ENCODE measurements around the gene DLD. TPM values are rescaled to one million over a fixed set of nuclear protein-coding genes. Genes with fewer than 3 reads are reported as not detected.

DLD gene
- total and polyA plus RNA-seq, 2 of the 8 experiments (the other 6 are each of a cell fraction or from before 2014, with no cell fraction given) = 63.7 to 88.5 TPM

- Histone ChIP-seq H4K8ac (ENCODE audit: extremely low read depth, insufficient read depth, low read length) (no peak overlapping the region), H2BK5ac (ENCODE audit: low read depth, low read length) (no peak overlapping the region), H4K20me1 (replicated peaks in 1 of 2; ENCODE audit: control insufficient read depth in 1 of 2, insufficient read depth in 2 of 2, low read length in 2 of 2) (peaks cover 2 to 4% of the 10 kb centered on the region in 2 experiments), H3K14ac (ENCODE audit: insufficient read length) (no peak overlapping the region), H3K36me3 (ENCODE audit: control insufficient read depth in 2 of 4, insufficient read depth in 4 of 4, low read length in 3 of 4) (peaks cover 3 to 38% (median 5%) of the 10 kb centered on the region in 4 experiments; a peak in 5 of 8 replicates), H3K27ac (ENCODE audit: low read depth, low read length) (no peak overlapping the region), H2BK12ac (ENCODE audit: low read depth, low read length) (no peak overlapping the region), H3K79me1 (ENCODE audit: low read depth, low read length) (peaks cover 4% of the 10 kb centered on the region; the same call in 1 of the 2 replicates), H3K18ac (ENCODE audit: extremely low read depth, low read length) (no peak overlapping the region), H4K5ac (ENCODE audit: insufficient read length, low read depth, low read length) (no peak overlapping the region), H3K9ac (replicated peaks in 1 of 4; ENCODE audit: extremely low read depth in 1 of 4, low read depth in 3 of 4, low read length in 3 of 4) (no peak overlapping the region), H3K4me2 (ENCODE audit: insufficient read depth in 1 of 2, low read depth in 2 of 2, low read length in 2 of 2) (no peak overlapping the region), H3K27me3 (replicated peaks in 1 of 4; ENCODE audit: control insufficient read depth in 3 of 4, extremely low read depth in 1 of 4, insufficient read depth in 3 of 4, low read length in 3 of 4) (peaks cover 0 to 1% (median 0%) of the 10 kb centered on the region in 4 experiments; a peak in 1 of 7 replicates), H3K4ac (replicated peaks; ENCODE audit: insufficient read length, low read depth, low read length) (no peak overlapping the region), H2BK20ac (ENCODE audit: low read length) (no peak overlapping the region), H3K56ac (replicated peaks; ENCODE audit: insufficient read length, low read depth, low read length) (no peak overlapping the region), H3K23ac (ENCODE audit: insufficient read length) (no peak overlapping the region), H2AK5ac (ENCODE audit: low read depth, low read length) (no peak overlapping the region), H2BK120ac (replicated peaks; ENCODE audit: low read depth, low read length) (no peak overlapping the region), H2BK15ac (ENCODE audit: low read length) (no peak overlapping the region), H3K9me3 (ENCODE audit: insufficient read depth in 2 of 2, low read depth in 1 of 2, low read length in 1 of 2) (no peaks in the 10 kb centered on the region), H3K4me1 (replicated peaks in 1 of 4; ENCODE audit: control insufficient read depth in 3 of 4, insufficient read depth in 4 of 4, low read length in 3 of 4) (peaks cover 0 to 8% (median under 1%) of the 10 kb centered on the region in 4 experiments; a peak in 2 of 7 replicates), H2AFZ (ENCODE audit: low read length) (no peak overlapping the region), H3K4me3 (ENCODE audit: extremely low read depth in 1 of 4, insufficient read depth in 2 of 4, low read depth in 3 of 4, low read length in 4 of 4) (no peak overlapping the region), H3K23me2 (ENCODE audit: low read depth, low read length) (no peaks in the 10 kb centered on the region), H4K91ac (replicated peaks; ENCODE audit: insufficient read length, low read length) (no peak overlapping the region), H3K79me2 (ENCODE audit: control insufficient read depth in 1 of 2, insufficient read depth in 2 of 2, low read length in 2 of 2) (peaks cover 0 to 49% of the 10 kb centered on the region in 2 experiments; a peak in 2 of 4 replicates)
- ChIA-PET POLR2A (ENCODE audit: partially characterized antibody) (no interaction called here), CTCF (ENCODE audit: partially characterized antibody) (interaction anchor here (1.5 to 1.8 kb wide), 3 partner anchors 10 to 132 kb away, joined by 3 to 4 read pairs (median 3); no protein-coding TSS in a partner anchor)
- WGBS, 2 experiments (ENCODE audit: extremely low coverage in 1 of 2, insufficient coverage in 1 of 2, insufficient read length in 1 of 2, insufficient replicate concordance in 2 of 2, low coverage in 1 of 2, low lambda C conversion rate in 2 of 2, missing lambda C conversion rate in 1 of 2) = 93% methylated on average over 1 of the region's 1 CpG; no CpG with 5 or more reads in 1 of the 2 experiments
- no peak for DNase-seq (ENCODE audit: low read depth in 1 of 2, low spot score in 2 of 2)
- no peak for FAIRE-seq
- TF ChIP-seq HDAC6 (IDR thresholded peaks at IDR 0.05; ENCODE audit: low read depth, low read length) = no peak
- no peak for TF ChIP-seq SP4 (IDR thresholded peaks at IDR 0.05; ENCODE audit: low read length)
- no peak for TF ChIP-seq RBBP5 (IDR thresholded peaks at IDR 0.05; ENCODE audit: borderline replicate concordance, low read depth, low read length)
- peak in 1 of 2 experiments; percentile 83; a peak in 1 of 4 replicates for TF ChIP-seq HDAC2 (IDR thresholded peaks at IDR 0.05; ENCODE audit: borderline replicate concordance in 1 of 2, low read depth in 2 of 2, low read length in 2 of 2)
- no peak for TF ChIP-seq SP1 (IDR thresholded peaks at IDR 0.05; ENCODE audit: low read depth, low read length)
- TF ChIP-seq RFX5 (IDR thresholded peaks at IDR 0.05; ENCODE audit: borderline replicate concordance, low read depth, low read length) = no peak
- TF ChIP-seq SRF (IDR thresholded peaks at IDR 0.05; ENCODE audit: low read depth, low read length) = no peak
- TF ChIP-seq POLR2A (IDR thresholded peaks at IDR 0.05; ENCODE audit: control extremely low read depth in 1 of 2, low read depth in 2 of 2, low read length in 2 of 2) = no peak
- TF ChIP-seq TEAD4 (IDR thresholded peaks at IDR 0.05; ENCODE audit: low read depth, low read length) = no peak
- peak; percentile 93 for TF ChIP-seq KDM1A (IDR thresholded peaks at IDR 0.05; ENCODE audit: borderline replicate concordance, low read length)
- TF ChIP-seq ZNF274 (IDR thresholded peaks at IDR 0.05; ENCODE audit: borderline replicate concordance, extremely low read depth, low read length) = no peak
- TF ChIP-seq MAFK (IDR thresholded peaks at IDR 0.05; ENCODE audit: low read depth, low read length) = no peak
- no peak for TF ChIP-seq BACH1 (IDR thresholded peaks at IDR 0.05; ENCODE audit: low read length)
- no peak for TF ChIP-seq TAF7 (optimal IDR thresholded peaks at IDR 0.05; ENCODE audit: borderline replicate concordance, low read depth, low read length)
- no peak for TF ChIP-seq RXRA (IDR thresholded peaks at IDR 0.05; ENCODE audit: insufficient read depth, low read depth, low read length)
Observed at GRCh38 chr7:107900496-107901015, 9.6 kb downstream of the DLD start.

Measured in H1 (cell line).